NCI-H1048 (cell line): ENCODE measurements around the gene TRPM4.
"Not testable (repeated sequence)": the region's sequence is repeated elsewhere in the genome, so short reads cannot be mapped to it uniquely, and the experiment has no call there.

Experiments
- DNase-seq: peaks from one replicate; lab custom pipeline; 2025; lab: John Stamatoyannopoulos, UW

TRPM4 gene

GRCh38 chr19:49151267-49152118 lies 6.1 kb upstream of the TRPM4 start:
- peak; percentile 81 for DNase-seq

GRCh38 chr19:49152119-49152550 lies 5.5 kb upstream of the TRPM4 start:
- no peak for DNase-seq

GRCh38 chr19:49153167-49153809 lies 4.3 kb upstream of the TRPM4 start:
- DNase-seq, result no peak

DNA sequence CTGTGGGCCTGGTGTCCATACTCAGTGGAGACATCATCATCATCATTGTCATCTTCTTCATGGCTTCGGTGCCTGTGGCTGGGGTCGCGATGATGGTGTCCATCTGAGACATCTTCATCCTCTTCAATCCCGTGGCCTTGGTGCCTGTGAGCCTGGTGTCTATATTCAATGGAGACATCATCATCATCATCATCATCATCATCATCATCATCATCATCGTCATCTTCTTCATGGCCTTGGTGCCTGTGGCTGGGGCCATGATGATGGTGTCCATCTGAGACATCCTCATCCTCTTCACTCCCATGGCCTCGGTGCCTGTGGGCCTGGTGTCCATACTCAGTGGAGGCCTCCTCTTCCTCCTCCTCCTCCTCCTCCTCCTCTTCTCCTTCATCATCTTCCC lies 3.3 kb upstream of the TRPM4 start:
- DNase-seq, result no peak

GRCh38 chr19:49155005-49155819 lies 2.4 kb upstream of the TRPM4 start, which contains the start of gene HRC:
Gene HRC (minus strand): TSS chr19:49155396. CDS start chr19:49155237, 159 bp downstream.
- no peak for DNase-seq

GRCh38 chr19:49155820-49156346 lies 1.7 kb upstream of the TRPM4 start:
- DNase-seq, result no peak

DNA sequence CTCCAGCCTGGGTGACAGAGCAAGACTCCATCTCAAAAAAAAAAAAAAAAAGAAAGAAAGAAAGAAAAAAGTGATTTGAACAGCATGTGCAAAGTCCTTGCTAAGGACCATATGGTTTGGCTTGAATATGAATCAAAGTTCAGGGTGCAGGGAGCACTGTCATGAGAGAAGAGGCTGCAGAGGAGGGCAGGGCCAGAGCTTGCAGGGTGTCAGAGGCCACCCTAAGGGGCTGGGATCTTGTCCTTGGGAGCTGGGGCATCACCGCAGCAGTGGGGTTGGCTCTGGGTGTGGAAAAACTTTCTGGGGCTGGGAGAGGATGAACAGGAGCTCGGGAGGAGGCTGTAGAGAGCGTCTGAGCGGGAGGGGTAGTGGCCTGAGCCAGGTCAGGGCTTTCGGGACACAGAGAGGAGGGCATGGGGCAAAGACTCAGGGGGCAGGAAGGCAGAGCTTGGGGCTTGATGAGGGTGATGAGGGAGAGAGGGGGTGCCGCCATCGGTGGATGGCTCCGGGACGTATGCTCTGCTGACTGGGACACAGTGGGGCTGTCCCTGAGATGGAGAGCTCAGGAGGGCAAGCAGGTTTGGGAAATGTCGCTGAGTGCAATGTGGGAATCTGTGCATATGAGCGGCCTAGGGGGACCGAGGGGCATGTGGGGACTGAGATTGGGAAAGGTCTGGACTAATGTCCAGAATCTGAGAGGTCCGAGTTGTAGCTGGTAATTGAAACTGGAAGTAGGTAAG lies 3.0 kb downstream of the TRPM4 start:
- no peak for DNase-seq

GRCh38 chr19:49161987-49162386 lies 4.4 kb downstream of the TRPM4 start:
- DNase-seq, result no peak

- DNase-seq, result no peak
Measured at GRCh38 chr19:49165111-49165750, 7.6 kb downstream of the TRPM4 start.

DNA sequence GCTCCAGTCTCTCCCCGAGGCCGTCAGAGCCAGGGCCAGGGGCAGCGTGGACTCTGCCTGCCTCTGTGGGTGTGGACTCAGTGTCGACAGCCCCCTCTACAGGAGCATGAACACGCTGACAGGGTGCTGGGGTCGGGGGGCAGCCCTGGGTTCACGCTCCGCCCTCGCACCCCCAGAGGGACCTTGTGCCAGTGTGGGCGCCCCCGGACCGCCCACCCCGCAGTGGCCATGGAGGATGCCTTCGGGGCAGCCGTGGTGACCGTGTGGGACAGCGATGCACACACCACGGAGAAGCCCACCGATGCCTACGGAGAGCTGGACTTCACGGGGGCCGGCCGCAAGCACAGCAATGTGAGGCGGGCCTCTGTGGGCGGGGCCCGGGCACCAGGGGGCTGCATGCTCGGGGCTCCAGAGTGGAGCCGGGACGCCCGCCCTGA lies 8.3 kb downstream of the TRPM4 start:
- DNase-seq, result no peak

GRCh38 chr19:49167857-49168409 lies 10.3 kb downstream of the TRPM4 start:
- DNase-seq, result no peak

DNA sequence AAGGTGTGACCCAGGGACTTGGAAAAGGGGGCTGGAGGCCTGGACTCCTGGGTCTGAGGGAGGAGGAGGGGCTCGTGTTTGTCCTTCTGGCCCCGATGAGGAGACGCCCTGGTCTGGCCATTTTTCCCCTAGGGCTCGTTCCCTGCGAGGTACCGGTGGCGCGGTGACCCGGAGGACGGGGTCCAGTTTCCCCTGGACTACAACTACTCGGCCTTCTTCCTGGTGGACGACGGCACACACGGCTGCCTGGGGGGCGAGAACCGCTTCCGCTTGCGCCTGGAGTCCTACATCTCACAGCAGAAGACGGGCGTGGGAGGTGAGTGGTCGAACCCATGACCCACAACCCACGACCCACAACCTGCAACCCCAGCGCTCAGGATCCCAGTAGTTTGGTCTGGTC lies 10.8 kb downstream of the TRPM4 start:
- no peak for DNase-seq

GRCh38 chr19:49173198-49173597 lies 15.6 kb downstream of the TRPM4 start:
- no peak for DNase-seq

- no peak for DNase-seq
Measured at GRCh38 chr19:49180659-49181058, 23.1 kb downstream of the TRPM4 start.

DNA sequence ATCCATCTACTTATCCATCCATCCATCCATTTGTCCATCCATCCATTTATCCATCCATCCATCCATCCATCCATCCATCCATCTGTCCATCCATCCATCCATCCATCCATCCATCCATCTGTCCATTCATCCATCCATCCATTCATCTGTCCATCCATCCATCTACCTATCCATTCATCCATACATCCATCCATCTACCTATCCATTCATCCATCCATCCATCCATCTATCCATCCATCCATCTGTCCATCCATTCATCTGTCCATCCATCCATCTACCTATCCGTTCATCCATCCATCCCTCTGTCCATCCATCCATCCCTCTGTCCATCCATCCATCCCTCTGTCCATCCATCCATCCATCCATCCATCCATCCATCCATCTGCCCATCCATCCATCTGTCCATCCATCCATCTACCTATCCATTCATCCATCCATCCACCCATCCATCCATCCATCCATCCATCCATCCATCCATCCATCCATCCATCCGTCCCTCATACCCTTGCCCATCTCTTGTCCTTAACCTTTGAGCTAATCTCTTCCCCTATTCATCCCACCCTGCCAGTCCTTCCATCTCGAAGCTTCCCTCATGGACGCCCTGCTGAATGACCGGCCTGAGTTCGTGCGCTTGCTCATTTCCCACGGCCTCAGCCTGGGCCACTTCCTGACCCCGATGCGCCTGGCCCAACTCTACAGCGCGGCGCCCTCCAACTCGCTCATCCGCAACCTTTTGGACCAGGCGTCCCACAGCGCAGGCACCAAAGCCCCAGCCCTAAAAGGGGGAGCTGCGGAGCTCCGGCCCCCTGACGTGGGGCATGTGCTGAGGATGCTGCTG lies 24.6 kb downstream of the TRPM4 start:
- not testable (repeated sequence) for DNase-seq

- no peak for DNase-seq
Measured at GRCh38 chr19:49182848-49183375, 25.3 kb downstream of the TRPM4 start.

DNA sequence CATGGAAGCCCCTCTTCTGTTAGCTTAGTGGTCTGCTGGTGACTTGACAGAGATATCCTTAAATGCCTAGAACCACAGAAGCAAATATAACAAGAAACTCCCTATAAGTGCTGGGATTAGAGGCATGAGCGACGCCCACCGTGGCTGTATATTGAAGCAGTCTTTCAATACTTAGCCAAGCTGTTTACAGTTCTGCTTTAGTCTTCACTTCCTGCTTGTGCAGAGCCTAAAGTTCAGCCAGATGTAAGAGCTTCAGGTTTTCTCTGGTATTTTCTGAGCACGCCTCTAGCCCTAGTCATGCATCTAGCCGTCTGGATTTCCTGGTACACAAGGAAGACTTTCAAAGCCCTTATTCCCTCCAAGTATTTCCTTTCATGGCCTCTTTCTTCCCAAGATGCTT lies 28.5 kb downstream of the TRPM4 start:
- no peak for DNase-seq

GRCh38 chr19:49188626-49189200 lies 31.1 kb downstream of the TRPM4 start:
- DNase-seq, result no peak

GRCh38 chr19:49189259-49189658 lies 31.7 kb downstream of the TRPM4 start:
- no peak for DNase-seq
